PC-3 (cell line): ENCODE data around the gene TTC7B. TPM values are rescaled to one million over a fixed set of nuclear protein-coding genes. Genes with fewer than 3 reads are reported as not detected.

ENCODE experiments used
- ATAC-seq: fragments of 200-7000 bp; cut with Tn5 transposase; 2 replicates; pipeline ENCODE4 v1.9.1; 2020; ENCODE audit warnings: mild to moderate bottlenecking, moderate library complexity
- BruUV-seq: library from RNA; stranded (reverse); fragments of 400-500 nt; replicated peaks from 2 replicates; lab custom pipeline; 2021; lab: Mats Ljungman, UMichigan
- CTCF ChIA-PET: fragments of 300-600 bp; sonication (Branson Sonifier 250); formaldehyde crosslinking; loops from one replicate; lab custom pipeline; 2022; ENCODE audit warnings: antibody characterized with exemption; lab: Charles Lee
- POLR2A ChIA-PET: fragments of 300-600 bp; sonication (Branson Sonifier 250); formaldehyde crosslinking; loops from one replicate; lab custom pipeline; 2022; ENCODE audit warnings: antibody characterized with exemption; ENCODE audit not compliant: unreplicated experiment; lab: Charles Lee
- DNase-seq: peaks from one replicate; pipeline ENCODE4 v3.0.0-alpha.2; 2015
- H2AFZ ChIP-seq: fragments of 300-600 bp; sonication (generic); 2 replicates; pipeline ENCODE4 v1.6.0; 2016; ENCODE audit warnings: antibody characterized with exemption, low read length
- H3F3A ChIP-seq: fragments of 300-600 bp; sonication (generic); one replicate; pipeline ENCODE4 v1.6.0; 2017; ENCODE audit warnings: antibody characterized with exemption, low read length, control low read depth, mild to moderate bottlenecking; ENCODE audit not compliant: unreplicated experiment
- H3K27ac ChIP-seq: fragments of 300-600 bp; sonication (generic); 2 replicates; pipeline ENCODE4 v1.5.1; 2016; ENCODE audit warnings: mild to moderate bottlenecking, low read length
- H3K27me3 ChIP-seq: fragments of 300-600 bp; sonication (generic); 2 replicates; pipeline ENCODE4 v1.6.1; 2016; ENCODE audit warnings: low read length, mixed read lengths
- H3K36me3 ChIP-seq: fragments of 300-600 bp; sonication (generic); 2 replicates; pipeline ENCODE4 v1.6.1; 2016; ENCODE audit warnings: low read depth, mixed run types, low read length, mixed read lengths
- H3K4me1 ChIP-seq: fragments of 300-600 bp; sonication (generic); 2 replicates; pipeline ENCODE4 v1.5.1; 2016; ENCODE audit warnings: low read length; ENCODE audit not compliant: insufficient read depth
- H3K4me2 ChIP-seq: fragments of 300-600 bp; sonication (generic); 2 replicates; pipeline ENCODE4 v1.6.0; 2016; ENCODE audit warnings: low read length
- H3K4me3 ChIP-seq: fragments of 300-600 bp; sonication (generic); 2 replicates; pipeline ENCODE4 v1.5.1; 2016; ENCODE audit warnings: mild to moderate bottlenecking, low read length, mixed read lengths
- H3K79me2 ChIP-seq: fragments of 300-600 bp; sonication (generic); 2 replicates; pipeline ENCODE4 v1.6.1; 2017; ENCODE audit warnings: low read length, mixed read lengths
- H3K9ac ChIP-seq: fragments of 300-600 bp; sonication (generic); 2 replicates; pipeline ENCODE4 v1.6.0; 2016; ENCODE audit warnings: mild to moderate bottlenecking, low read length
- H3K9me2 ChIP-seq: fragments of 300-600 bp; sonication (generic); replicated peaks from 2 replicates; pipeline ENCODE4 v1.6.1; 2016; ENCODE audit warnings: mixed run types, low read length, mixed read lengths
- H3K9me3 ChIP-seq: fragments of 300-600 bp; sonication (generic); 2 replicates; pipeline ENCODE4 v1.6.1; 2016; ENCODE audit warnings: low read length, mixed read lengths
- H4K20me1 ChIP-seq: fragments of 300-600 bp; sonication (generic); 2 replicates; pipeline ENCODE4 v1.6.1; 2016; ENCODE audit warnings: low read length, mixed read lengths
- CTCF ChIP-seq: fragments of 300-600 bp; sonication (generic); conservative IDR thresholded peaks from 2 replicates; pipeline ENCODE4 v1.5.1; 2017; ENCODE audit warnings: antibody characterized with exemption, low read depth, mild to moderate bottlenecking, low read length
- EZH2 ChIP-seq: fragments of 300-600 bp; sonication (generic); IDR thresholded peaks from one replicate; pipeline ENCODE4 v1.6.1; 2017; ENCODE audit warnings: antibody characterized with exemption, mild to moderate bottlenecking, low read length; ENCODE audit not compliant: unreplicated experiment
- EZH2phosphoT487 ChIP-seq: fragments of 300-600 bp; sonication (generic); IDR thresholded peaks from 2 replicates; pipeline ENCODE4 v1.6.1; 2018; ENCODE audit warnings: mild to moderate bottlenecking, antibody characterized with exemption, low read length, borderline replicate concordance
- intact Hi-C: fragments of 100-400 bp; cut with micrococcal nuclease; formaldehyde crosslinking; loops from 2 replicates; pipeline ENCODE4 v1.9.0; 2023
- total RNA-seq: library from RNA; depleted of rRNA; stranded (reverse); fragments of >200 nt; gene quantifications from 2 replicates; pipeline ENCODE4 v1.2.3, GENCODE V29; 2014

Gene TTC7B
- total RNA-seq, 1 experiment from 2014 or later, result 45.6 TPM

DNA sequence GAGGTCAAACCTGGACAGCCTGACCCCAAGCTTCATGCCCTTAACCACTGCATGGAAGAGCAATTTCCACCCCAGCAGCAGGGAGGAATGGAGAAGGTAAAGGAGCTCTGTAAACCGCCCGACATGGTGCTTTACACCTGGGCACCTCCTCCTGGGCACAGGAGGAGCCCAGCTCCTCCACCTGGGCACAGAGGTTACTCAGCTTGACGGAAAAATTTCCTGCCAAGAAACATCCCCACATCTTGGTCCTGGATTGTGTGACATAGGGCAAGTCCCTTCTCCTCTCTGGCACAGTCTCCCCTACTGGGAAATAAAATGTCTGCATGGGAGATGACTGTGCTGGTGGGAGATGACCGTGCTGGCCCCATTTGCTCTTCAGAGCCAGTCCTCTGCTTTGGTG lies 40.8 kb downstream of the TTC7B start:
- no peak for DNase-seq
- ChIA-PET CTCF (no interaction called here), POLR2A (no interaction called here)
- no peak for TF ChIP-seq CTCF
- no peak for TF ChIP-seq EZH2phosphoT487
- no peak for TF ChIP-seq EZH2
- H3K27me3 ChIP-seq, result no peaks in the 10 kb centered on the region
- no peaks in the 10 kb centered on the region for H3F3A ChIP-seq
- no peak overlapping the region for H2AFZ ChIP-seq
- no peaks in the 10 kb centered on the region for H3K9me2 ChIP-seq
- BruUV-seq, result no TSS peak
- no peaks in the 10 kb centered on the region for H3K9me3 ChIP-seq
- no peak overlapping the region for H3K4me2 ChIP-seq
- no peak overlapping the region for H3K27ac ChIP-seq
- no peak overlapping the region for H3K9ac ChIP-seq
- ATAC-seq, result no peak
- H3K4me1 ChIP-seq, result no peaks in the 10 kb centered on the region
- intact Hi-C loops, result no loop called here
- H3K79me2 ChIP-seq, result no peaks in the 10 kb centered on the region
- no peaks in the 10 kb centered on the region for H4K20me1 ChIP-seq
- H3K36me3 ChIP-seq, result peaks cover 3% of the 10 kb centered on the region; the same call in 1 of the 2 replicates
- no peak overlapping the region for H3K4me3 ChIP-seq

GRCh38 chr14:90774316-90774715 lies 41.9 kb downstream of the TTC7B start:
- Histone ChIP-seq H3F3A (no peaks in the 10 kb centered on the region), H3K9me3 (no peaks in the 10 kb centered on the region), H3K9me2 (no peaks in the 10 kb centered on the region), H3K4me2 (no peak overlapping the region), H3K9ac (no peak overlapping the region), H4K20me1 (no peaks in the 10 kb centered on the region), H3K27me3 (no peaks in the 10 kb centered on the region), H3K79me2 (no peaks in the 10 kb centered on the region), H3K36me3 (peaks cover 3% of the 10 kb centered on the region; the same call in 1 of the 2 replicates), H2AFZ (no peak overlapping the region), H3K27ac (no peak overlapping the region), H3K4me3 (no peak overlapping the region), H3K4me1 (no peaks in the 10 kb centered on the region)
- intact Hi-C loops, result no loop called here
- no TSS peak for BruUV-seq
- ChIA-PET POLR2A (no interaction called here), CTCF (no interaction called here)
- DNase-seq, result no peak
- ATAC-seq, result no peak
- TF ChIP-seq EZH2 (no peak), EZH2phosphoT487 (no peak), CTCF (no peak)

DNA sequence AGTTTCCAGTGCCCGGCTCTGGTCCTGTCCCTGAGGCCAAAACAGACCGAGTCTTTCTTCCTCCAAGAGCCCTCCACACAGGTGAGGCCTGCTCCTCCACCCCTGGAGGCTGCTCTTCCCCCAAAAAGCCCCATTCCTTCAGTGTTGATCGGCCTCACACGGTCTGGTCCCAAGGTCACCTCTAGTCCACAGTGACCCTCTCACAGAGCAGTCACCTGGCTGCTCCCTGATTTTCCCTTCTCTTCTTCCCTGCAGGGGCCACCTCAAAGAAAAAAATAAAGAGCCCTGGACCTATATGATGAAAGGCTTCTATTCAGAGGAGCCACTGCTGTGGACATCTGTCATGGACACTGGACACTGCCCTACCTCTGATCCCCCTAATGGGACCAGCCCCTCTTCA lies 42.5 kb downstream of the TTC7B start:
- Histone ChIP-seq H4K20me1 (no peaks in the 10 kb centered on the region), H2AFZ (no peak overlapping the region), H3F3A (no peaks in the 10 kb centered on the region), H3K4me3 (no peak overlapping the region), H3K9me2 (no peaks in the 10 kb centered on the region), H3K27ac (no peak overlapping the region), H3K79me2 (no peaks in the 10 kb centered on the region), H3K36me3 (peaks cover 3% of the 10 kb centered on the region; the same call in 1 of the 2 replicates), H3K27me3 (no peaks in the 10 kb centered on the region), H3K9me3 (no peaks in the 10 kb centered on the region), H3K4me1 (no peaks in the 10 kb centered on the region), H3K9ac (no peak overlapping the region), H3K4me2 (no peak overlapping the region)
- no TSS peak for BruUV-seq
- TF ChIP-seq EZH2 (no peak), CTCF (no peak), EZH2phosphoT487 (no peak)
- ChIA-PET POLR2A (no interaction called here), CTCF (no interaction called here)
- no peak for ATAC-seq
- intact Hi-C loops, result no loop called here
- DNase-seq, result no peak
